ENCODE data around the gene TTC21B. TPM values are rescaled to one million over a fixed set of nuclear protein-coding genes. Genes with fewer than 3 reads are reported as not detected.

TTC21B gene
- total RNA-seq, 4 donors from 2014 or later: 12.1 to 73.2 (median 27.7) TPM

GRCh38 chr2:165840333-165840958, 113.1 kb downstream of the TTC21B start:
- no peaks in the 10 kb centered on the region for H3K4me1 ChIP-seq
- H3K36me3 ChIP-seq: no peaks in the 10 kb centered on the region
- no peaks in the 10 kb centered on the region for H3K9me3 ChIP-seq
- H3K27me3 ChIP-seq: no peaks in the 10 kb centered on the region
- no peak overlapping the region for H3K4me3 ChIP-seq
- no peak for DNase-seq (ENCODE audit: low spot score in 2 of 2)
- H3K27ac ChIP-seq: no peak overlapping the region
- no peak for TF ChIP-seq CTCF (IDR thresholded peaks at IDR 0.05)
- TF ChIP-seq POLR2A (IDR thresholded peaks at IDR 0.05): no peak
- no peak for TF ChIP-seq EP300 (IDR thresholded peaks at IDR 0.05)
- no peak for TF ChIP-seq POLR2AphosphoS5 (IDR thresholded peaks at IDR 0.05)

GRCh38 chr2:165839610-165840009, 114.0 kb downstream of the TTC21B start:
- Histone ChIP-seq H3K27ac (no peak overlapping the region), H3K9me3 (no peaks in the 10 kb centered on the region), H3K27me3 (no peaks in the 10 kb centered on the region), H3K36me3 (no peaks in the 10 kb centered on the region), H3K4me1 (no peaks in the 10 kb centered on the region), H3K4me3 (no peak overlapping the region)
- no peak for TF ChIP-seq EP300 (IDR thresholded peaks at IDR 0.05)
- TF ChIP-seq CTCF (IDR thresholded peaks at IDR 0.05): no peak
- TF ChIP-seq POLR2A (IDR thresholded peaks at IDR 0.05): no peak
- no peak for TF ChIP-seq POLR2AphosphoS5 (IDR thresholded peaks at IDR 0.05)
- DNase-seq (ENCODE audit: low spot score in 2 of 2): no peak
- WGBS: 94% methylated on average over 2 of the region's 2 CpGs

- Histone ChIP-seq H3K4me1 (no peaks in the 10 kb centered on the region), H3K4me3 (no peak overlapping the region), H3K9me3 (no peaks in the 10 kb centered on the region), H3K27me3 (no peaks in the 10 kb centered on the region), H3K36me3 (no peaks in the 10 kb centered on the region), H3K27ac (no peak overlapping the region)
- DNase-seq (ENCODE audit: low spot score in 2 of 2): no peak
- TF ChIP-seq CTCF (IDR thresholded peaks at IDR 0.05) (no peak), POLR2AphosphoS5 (IDR thresholded peaks at IDR 0.05) (no peak), EP300 (IDR thresholded peaks at IDR 0.05) (no peak), POLR2A (IDR thresholded peaks at IDR 0.05) (no peak)
- WGBS: 74% methylated on average over 3 of the region's 3 CpGs
Observed at GRCh38 chr2:165837122-165837521, 116.5 kb downstream of the TTC21B start.

GRCh38 chr2:165835363-165835762, 118.2 kb downstream of the TTC21B start:
- Histone ChIP-seq H3K36me3 (no peaks in the 10 kb centered on the region), H3K4me3 (no peak overlapping the region), H3K9me3 (no peaks in the 10 kb centered on the region), H3K27me3 (no peaks in the 10 kb centered on the region), H3K27ac (no peak overlapping the region), H3K4me1 (no peaks in the 10 kb centered on the region)
- no peak for DNase-seq (ENCODE audit: low spot score in 2 of 2)
- WGBS: 80% methylated on average over 2 of the region's 2 CpGs
- TF ChIP-seq CTCF (IDR thresholded peaks at IDR 0.05): no peak
- no peak for TF ChIP-seq EP300 (IDR thresholded peaks at IDR 0.05)
- TF ChIP-seq POLR2A (IDR thresholded peaks at IDR 0.05): no peak
- no peak for TF ChIP-seq POLR2AphosphoS5 (IDR thresholded peaks at IDR 0.05)

GRCh38 chr2:165833156-165833555, 120.4 kb downstream of the TTC21B start:
- Histone ChIP-seq H3K36me3 (no peaks in the 10 kb centered on the region), H3K27me3 (no peaks in the 10 kb centered on the region), H3K4me1 (no peaks in the 10 kb centered on the region), H3K9me3 (no peaks in the 10 kb centered on the region), H3K27ac (no peak overlapping the region), H3K4me3 (no peak overlapping the region)
- TF ChIP-seq EP300 (IDR thresholded peaks at IDR 0.05) (no peak), POLR2A (IDR thresholded peaks at IDR 0.05) (no peak), POLR2AphosphoS5 (IDR thresholded peaks at IDR 0.05) (no peak), CTCF (IDR thresholded peaks at IDR 0.05) (no peak)
- 61% methylated on average over 4 of the region's 4 CpGs for WGBS
- DNase-seq (ENCODE audit: low spot score in 2 of 2): no peak

All from suprapubic skin (tissue), 4 donors.